LNCAP (cell line): ENCODE data around the gene PIPOX.

Experiments
- CTCF ChIP-seq: fragments of 450-650 bp; IDR thresholded peaks from 2 replicates; pipeline ENCODE4 v1.5.1; 2017; ENCODE audit warnings: mild to moderate bottlenecking

PIPOX gene

DNA sequence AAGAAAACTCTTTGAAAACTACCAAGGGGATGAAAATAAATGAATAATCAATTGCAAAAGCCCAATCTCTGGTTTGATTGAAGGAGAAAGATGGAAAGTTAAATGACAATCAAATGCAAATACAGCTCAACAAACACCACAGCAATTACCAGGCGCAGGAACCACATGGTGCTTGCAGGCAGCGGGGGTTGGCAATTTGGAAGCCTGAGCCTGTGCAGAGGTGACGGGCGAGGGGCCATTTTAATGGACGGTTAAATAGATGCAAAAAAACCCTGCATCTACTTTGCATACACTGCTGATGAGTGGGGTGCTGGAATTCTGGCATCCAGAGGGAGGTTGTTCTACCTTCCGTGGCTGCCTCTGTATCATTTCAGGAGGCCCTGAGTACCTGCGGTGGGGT, 32.4 kb upstream of the PIPOX start:
- no peak for TF ChIP-seq CTCF

- no peak for TF ChIP-seq CTCF
Measured at GRCh38 chr17:29012535-29012934, 30.4 kb upstream of the PIPOX start.

DNA sequence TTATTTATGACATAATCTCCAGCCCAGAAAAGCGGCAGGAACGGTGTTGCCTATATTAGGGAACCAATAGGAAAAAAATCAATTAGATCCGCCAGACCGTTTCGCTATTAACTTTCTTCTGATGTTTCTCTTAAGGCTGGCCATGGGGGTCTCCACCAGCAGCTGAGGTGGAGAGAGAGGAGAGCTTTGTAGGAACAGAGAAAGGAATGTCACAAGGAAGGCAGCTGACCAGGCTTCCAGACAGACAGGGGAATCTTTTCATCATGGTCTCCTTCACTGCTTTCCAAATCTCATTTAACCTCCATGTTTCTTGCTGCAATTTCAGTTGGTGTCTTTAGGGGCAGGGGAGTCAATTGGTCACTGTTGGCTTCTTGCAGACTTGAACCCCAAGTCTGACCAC, 28.2 kb upstream of the PIPOX start:
- no peak for TF ChIP-seq CTCF

DNA sequence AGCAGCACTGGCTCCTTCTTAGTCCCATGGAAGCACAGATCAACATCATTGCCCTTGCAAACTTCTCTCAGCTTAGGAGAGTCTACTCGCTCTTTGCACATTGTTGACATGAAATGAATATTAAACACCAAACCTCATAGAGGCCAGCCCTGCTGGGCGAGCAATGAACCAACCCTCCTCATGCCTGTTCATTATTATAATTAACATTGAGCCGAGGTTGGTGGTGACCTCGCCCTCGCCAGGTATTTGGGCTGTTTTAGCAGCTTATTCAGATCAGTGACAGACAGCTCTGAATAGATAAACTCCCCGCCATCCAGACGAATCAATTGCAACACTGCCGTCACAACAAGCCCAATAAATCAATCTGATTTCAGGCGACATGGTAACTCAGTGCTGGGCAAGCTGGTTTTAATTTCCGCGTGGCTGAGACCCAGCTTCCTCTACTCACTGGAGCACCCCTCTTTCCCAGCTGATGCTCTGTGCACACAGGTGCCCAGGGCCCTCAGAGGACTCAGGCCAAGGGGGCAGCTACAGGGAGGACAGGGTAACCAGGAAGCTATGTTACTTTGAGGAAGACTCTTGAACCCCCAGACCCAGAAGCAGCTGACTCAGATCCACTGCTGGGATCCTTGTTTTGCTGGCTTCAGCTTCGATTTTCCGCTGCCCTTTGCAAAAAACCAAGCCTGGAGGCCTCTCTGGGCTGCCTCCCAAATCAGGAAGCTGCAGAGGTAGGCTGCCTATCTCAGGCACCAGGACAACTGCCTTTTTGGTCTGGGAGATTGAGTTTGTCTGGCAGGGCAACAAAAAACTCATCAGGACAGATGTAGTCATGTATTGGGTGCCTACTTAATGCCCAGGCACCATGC, 26.4 kb upstream of the PIPOX start:
- no peak for TF ChIP-seq CTCF

DNA sequence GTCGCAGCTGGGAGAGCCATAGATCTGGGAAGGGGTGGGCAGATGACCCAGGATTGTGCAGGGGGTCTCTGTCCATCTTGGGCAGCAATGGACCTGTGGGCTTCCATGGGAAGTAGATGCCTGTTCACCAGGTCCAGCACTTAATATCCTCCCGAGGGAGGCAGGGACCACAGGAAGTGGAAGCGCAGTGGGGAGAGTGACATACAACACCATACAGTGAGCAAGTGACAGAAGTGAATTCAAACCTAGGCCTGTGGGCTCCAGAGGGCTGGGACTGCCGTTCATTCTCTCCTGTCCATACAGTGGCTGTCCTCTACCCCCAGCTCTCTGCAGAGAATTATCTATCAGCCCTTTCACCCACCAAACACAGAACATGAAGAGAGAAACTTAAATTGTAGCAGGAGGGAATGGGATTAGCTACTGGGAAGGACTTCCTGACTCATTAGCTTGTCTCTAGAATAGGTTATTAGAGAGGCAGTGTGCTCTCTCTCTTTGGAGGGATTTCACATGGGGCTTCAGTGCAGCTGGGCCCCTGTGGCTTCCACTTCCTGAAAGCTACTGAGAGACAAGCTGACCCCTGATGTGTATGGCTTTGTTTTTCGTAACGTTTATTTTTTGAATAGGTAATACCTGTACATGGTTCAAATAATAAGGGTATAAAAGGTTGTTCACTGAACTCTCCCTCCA, 24.0 kb upstream of the PIPOX start:
- TF ChIP-seq CTCF, result no peak

GRCh38 chr17:29019475-29020181, 23.3 kb upstream of the PIPOX start:
- TF ChIP-seq CTCF, result no peak

- no peak for TF ChIP-seq CTCF
Measured at GRCh38 chr17:29020576-29020975, 22.4 kb upstream of the PIPOX start.
